Measurements from ENCODE around the gene KLHL41.
"Not testable (repeated sequence)": the region's sequence is repeated elsewhere in the genome, so short reads cannot be mapped to it uniquely, and the experiment has no call there.

Gene KLHL41

GRCh38 chr2:169512525-169512924 is 3.0 kb downstream of the KLHL41 start:
- H3K4me2 ChIP-seq (ENCODE audit: low read depth, low read length) = no peak overlapping the region
- H3K9ac ChIP-seq (ENCODE audit: low read length) = no peak overlapping the region
- no peaks in the 10 kb centered on the region for H3K79me2 ChIP-seq (ENCODE audit: low read length)
- H3K9me2 ChIP-seq (replicated peaks; ENCODE audit: insufficient read depth, low read length) = no peaks in the 10 kb centered on the region
- no peaks in the 10 kb centered on the region for H3K9me3 ChIP-seq (replicated peaks; ENCODE audit: insufficient read depth, low read length)
- no peak overlapping the region for H2AFZ ChIP-seq (ENCODE audit: low read length)
- no peak overlapping the region for H3K4me3 ChIP-seq (ENCODE audit: low read length)
- H3K27me3 ChIP-seq (replicated peaks; ENCODE audit: insufficient read depth, low read length) = no peaks in the 10 kb centered on the region
- no peaks in the 10 kb centered on the region for H3F3A ChIP-seq (ENCODE audit: insufficient read depth, low read length)
- H3K27ac ChIP-seq (ENCODE audit: low read length) = no peak overlapping the region
- no peaks in the 10 kb centered on the region for H3K36me3 ChIP-seq (replicated peaks; ENCODE audit: insufficient read depth, low read length)
- DNase-seq = no peak
- no peaks in the 10 kb centered on the region for H4K20me1 ChIP-seq (ENCODE audit: insufficient read depth, low read length)
- H3K4me1 ChIP-seq (ENCODE audit: low read length) = no peaks in the 10 kb centered on the region
- no peak for TF ChIP-seq EZH2phosphoT487 (IDR thresholded peaks at IDR 0.05; ENCODE audit: low read length)
- TF ChIP-seq CTCF (IDR thresholded peaks at IDR 0.05; ENCODE audit: low read length) = no peak
- TF ChIP-seq EZH2 (optimal IDR thresholded peaks at IDR 0.05; ENCODE audit: low read depth, low read length) = no peak

DNA sequence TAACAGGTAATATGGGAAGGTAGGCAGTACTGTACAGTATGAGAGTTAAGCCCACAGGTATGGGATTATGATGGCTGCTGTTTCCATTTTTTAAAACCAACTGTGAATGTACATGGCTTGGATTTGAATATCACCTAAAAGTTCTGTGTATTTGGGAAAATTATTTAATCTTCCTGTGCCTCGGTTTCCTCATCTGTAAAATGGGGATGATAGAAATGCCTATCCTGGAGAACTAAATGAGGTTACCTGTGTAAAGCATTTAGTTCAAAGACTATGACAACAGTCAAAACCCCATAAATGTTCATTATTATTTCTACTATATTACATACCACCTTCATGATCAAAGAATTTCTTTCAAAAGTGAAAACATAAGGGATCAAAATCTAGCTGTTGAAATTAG is 3.6 kb downstream of the KLHL41 start:
- Histone ChIP-seq H3K79me2 (ENCODE audit: low read length) (no peaks in the 10 kb centered on the region), H3K27me3 (replicated peaks; ENCODE audit: insufficient read depth, low read length) (no peaks in the 10 kb centered on the region), H3K9me2 (replicated peaks; ENCODE audit: insufficient read depth, low read length) (no peaks in the 10 kb centered on the region), H3K4me1 (ENCODE audit: low read length) (no peaks in the 10 kb centered on the region), H3K4me2 (ENCODE audit: low read depth, low read length) (no peak overlapping the region), H3K9ac (ENCODE audit: low read length) (no peak overlapping the region), H3K4me3 (ENCODE audit: low read length) (no peak overlapping the region), H3F3A (ENCODE audit: insufficient read depth, low read length) (no peaks in the 10 kb centered on the region), H3K36me3 (replicated peaks; ENCODE audit: insufficient read depth, low read length) (no peaks in the 10 kb centered on the region), H3K27ac (ENCODE audit: low read length) (no peak overlapping the region), H3K9me3 (replicated peaks; ENCODE audit: insufficient read depth, low read length) (no peaks in the 10 kb centered on the region), H4K20me1 (ENCODE audit: insufficient read depth, low read length) (no peaks in the 10 kb centered on the region), H2AFZ (ENCODE audit: low read length) (no peak overlapping the region)
- no peak for DNase-seq
- TF ChIP-seq CTCF (IDR thresholded peaks at IDR 0.05; ENCODE audit: low read length) (no peak), EZH2 (optimal IDR thresholded peaks at IDR 0.05; ENCODE audit: low read depth, low read length) (no peak), EZH2phosphoT487 (IDR thresholded peaks at IDR 0.05; ENCODE audit: low read length) (no peak)

GRCh38 chr2:169513926-169514325 is 4.4 kb downstream of the KLHL41 start:
- no peak for DNase-seq
- no peak overlapping the region for H2AFZ ChIP-seq (ENCODE audit: low read length)
- no peaks in the 10 kb centered on the region for H3K9me3 ChIP-seq (replicated peaks; ENCODE audit: insufficient read depth, low read length)
- no peak overlapping the region for H3K4me2 ChIP-seq (ENCODE audit: low read depth, low read length)
- no peak overlapping the region for H3K27ac ChIP-seq (ENCODE audit: low read length)
- TF ChIP-seq EZH2phosphoT487 (IDR thresholded peaks at IDR 0.05; ENCODE audit: low read length) (no peak), CTCF (IDR thresholded peaks at IDR 0.05; ENCODE audit: low read length) (no peak), EZH2 (optimal IDR thresholded peaks at IDR 0.05; ENCODE audit: low read depth, low read length) (no peak)
- no peaks in the 10 kb centered on the region for H4K20me1 ChIP-seq (ENCODE audit: insufficient read depth, low read length)
- no peaks in the 10 kb centered on the region for H3K27me3 ChIP-seq (replicated peaks; ENCODE audit: insufficient read depth, low read length)
- no peaks in the 10 kb centered on the region for H3K79me2 ChIP-seq (ENCODE audit: low read length)
- no peaks in the 10 kb centered on the region for H3F3A ChIP-seq (ENCODE audit: insufficient read depth, low read length)
- no peaks in the 10 kb centered on the region for H3K9me2 ChIP-seq (replicated peaks; ENCODE audit: insufficient read depth, low read length)
- no peaks in the 10 kb centered on the region for H3K36me3 ChIP-seq (replicated peaks; ENCODE audit: insufficient read depth, low read length)
- H3K9ac ChIP-seq (ENCODE audit: low read length) = no peak overlapping the region
- no peak overlapping the region for H3K4me3 ChIP-seq (ENCODE audit: low read length)
- H3K4me1 ChIP-seq (ENCODE audit: low read length) = no peaks in the 10 kb centered on the region

- not testable (repeated sequence) for H3K4me3 ChIP-seq (ENCODE audit: low read length); DNase-seq; H2AFZ ChIP-seq (ENCODE audit: low read length); H3K79me2 ChIP-seq (ENCODE audit: low read length); H4K20me1 ChIP-seq (ENCODE audit: insufficient read depth, low read length); H3K36me3 ChIP-seq (replicated peaks; ENCODE audit: insufficient read depth, low read length); H3K9me2 ChIP-seq (replicated peaks; ENCODE audit: insufficient read depth, low read length); H3K9me3 ChIP-seq (replicated peaks; ENCODE audit: insufficient read depth, low read length); H3K9ac ChIP-seq (ENCODE audit: low read length); H3K4me1 ChIP-seq (ENCODE audit: low read length); H3K27me3 ChIP-seq (replicated peaks; ENCODE audit: insufficient read depth, low read length); H3F3A ChIP-seq (ENCODE audit: insufficient read depth, low read length); H3K4me2 ChIP-seq (ENCODE audit: low read depth, low read length); H3K27ac ChIP-seq (ENCODE audit: low read length)
These were observed 5.3 kb downstream of the KLHL41 start for GRCh38 chr2:169514758-169515157.

DNA sequence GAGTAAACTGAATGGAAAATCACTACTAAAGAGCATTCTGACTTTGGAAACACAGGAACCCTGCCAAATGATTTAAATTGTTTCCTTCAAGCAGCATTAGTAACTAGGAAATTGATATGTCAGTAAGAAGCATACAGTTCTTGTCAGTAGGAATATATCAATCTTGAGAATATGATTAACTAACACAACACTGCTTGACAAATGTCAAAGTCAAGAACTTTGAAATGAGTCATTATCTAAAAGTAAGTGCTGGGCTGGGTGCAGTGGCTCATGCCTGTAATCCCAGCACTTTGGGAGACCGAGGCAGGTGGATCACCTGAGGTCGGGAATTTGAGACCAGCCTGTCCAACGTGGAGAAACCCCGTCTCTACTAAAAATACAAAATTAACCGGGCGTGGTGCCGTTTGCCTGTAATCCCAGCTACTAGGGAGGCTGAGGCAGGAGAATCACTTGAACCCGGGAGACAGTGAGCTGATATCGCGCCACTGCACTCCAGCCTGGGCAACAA is 7.0 kb downstream of the KLHL41 start:
- H3K9me3 ChIP-seq (replicated peaks; ENCODE audit: insufficient read depth, low read length); DNase-seq; H3K4me1 ChIP-seq (ENCODE audit: low read length); H2AFZ ChIP-seq (ENCODE audit: low read length); H3K9ac ChIP-seq (ENCODE audit: low read length); H3K27ac ChIP-seq (ENCODE audit: low read length); H3K4me2 ChIP-seq (ENCODE audit: low read depth, low read length); H3K4me3 ChIP-seq (ENCODE audit: low read length); H3K79me2 ChIP-seq (ENCODE audit: low read length); H4K20me1 ChIP-seq (ENCODE audit: insufficient read depth, low read length); H3F3A ChIP-seq (ENCODE audit: insufficient read depth, low read length); H3K9me2 ChIP-seq (replicated peaks; ENCODE audit: insufficient read depth, low read length); H3K36me3 ChIP-seq (replicated peaks; ENCODE audit: insufficient read depth, low read length); H3K27me3 ChIP-seq (replicated peaks; ENCODE audit: insufficient read depth, low read length): not testable (repeated sequence)
